MCF 10A (cell line): Measurements from ENCODE around the gene SLC35D2. TPM values are rescaled to one million over a fixed set of nuclear protein-coding genes. Genes with fewer than 3 reads are reported as not detected.
A peak's percentile ranks its signal among the peaks of the same experiment; 100 is the strongest.

Experiments
- BruUV-seq: library from RNA; stranded (reverse); fragments of 400-500 nt; replicated peaks from 2 replicates; lab custom pipeline; 2021; lab: Mats Ljungman, UMichigan
- CTCF ChIA-PET: fragments of 300-600 bp; sonication (Branson Sonifier 250); formaldehyde crosslinking; extraction: SDS; loops from one replicate; lab custom pipeline; 2021; ENCODE audit warnings: antibody characterized with exemption, inconsistent platforms; lab: Yijun Ruan, JAX
- POLR2A ChIA-PET: fragments of 300-600, 350-650 bp; sonication (Branson Sonifier 250); formaldehyde crosslinking; extraction: SDS; loops from one replicate; lab custom pipeline; 2020; ENCODE audit warnings: antibody characterized with exemption, inconsistent platforms; lab: Yijun Ruan, JAX
- DNase-seq: peaks from one replicate; pipeline ENCODE4 v3.0.0-alpha.2; 2018; ENCODE audit not compliant: unreplicated experiment
- H3K27ac Mint-ChIP-seq: one replicate; pipeline ENCODE4 v1.8.0; 2022; ENCODE audit warnings: mild to moderate bottlenecking, low read depth, mixed read lengths; ENCODE audit not compliant: unreplicated experiment
- H3K27me3 Mint-ChIP-seq: one replicate; pipeline ENCODE4 v1.8.0; 2022; ENCODE audit warnings: mixed read lengths; ENCODE audit not compliant: insufficient read depth, unreplicated experiment
- H3K36me3 Mint-ChIP-seq: one replicate; pipeline ENCODE4 v1.8.0; 2022; ENCODE audit warnings: mild to moderate bottlenecking, moderate library complexity, mixed read lengths; ENCODE audit not compliant: insufficient read depth, unreplicated experiment
- H3K4me1 Mint-ChIP-seq: one replicate; pipeline ENCODE4 v1.8.0; 2022; ENCODE audit warnings: mixed read lengths; ENCODE audit not compliant: insufficient read depth, unreplicated experiment
- H3K4me3 Mint-ChIP-seq: one replicate; pipeline ENCODE4 v1.8.0; 2022; ENCODE audit warnings: mild to moderate bottlenecking, moderate library complexity, mixed read lengths; ENCODE audit not compliant: unreplicated experiment
- H3K9me3 Mint-ChIP-seq: one replicate; pipeline ENCODE4 v1.8.0; 2022; ENCODE audit warnings: mixed read lengths; ENCODE audit not compliant: unreplicated experiment
- intact Hi-C: fragments of 100-400 bp; cut with micrococcal nuclease; formaldehyde crosslinking; loops from 2 replicates; pipeline ENCODE4 v1.14.1; 2022
- total RNA-seq: library from RNA; stranded (reverse); gene quantifications from 2 replicates; pipeline ENCODE4 v1.2.3, GENCODE V29; 2022
- TF ChIP-seq, protein P1 (sequence below): fragments of 200-600 bp; IDR thresholded peaks from one replicate; pipeline ENCODE4 v1.8.0; 2022; ENCODE audit warnings: antibody characterized with exemption, mild to moderate bottlenecking; ENCODE audit not compliant: unreplicated experiment

Gene SLC35D2
- total RNA-seq, 1 experiment from 2014 or later, result 20.8 TPM

DNA sequence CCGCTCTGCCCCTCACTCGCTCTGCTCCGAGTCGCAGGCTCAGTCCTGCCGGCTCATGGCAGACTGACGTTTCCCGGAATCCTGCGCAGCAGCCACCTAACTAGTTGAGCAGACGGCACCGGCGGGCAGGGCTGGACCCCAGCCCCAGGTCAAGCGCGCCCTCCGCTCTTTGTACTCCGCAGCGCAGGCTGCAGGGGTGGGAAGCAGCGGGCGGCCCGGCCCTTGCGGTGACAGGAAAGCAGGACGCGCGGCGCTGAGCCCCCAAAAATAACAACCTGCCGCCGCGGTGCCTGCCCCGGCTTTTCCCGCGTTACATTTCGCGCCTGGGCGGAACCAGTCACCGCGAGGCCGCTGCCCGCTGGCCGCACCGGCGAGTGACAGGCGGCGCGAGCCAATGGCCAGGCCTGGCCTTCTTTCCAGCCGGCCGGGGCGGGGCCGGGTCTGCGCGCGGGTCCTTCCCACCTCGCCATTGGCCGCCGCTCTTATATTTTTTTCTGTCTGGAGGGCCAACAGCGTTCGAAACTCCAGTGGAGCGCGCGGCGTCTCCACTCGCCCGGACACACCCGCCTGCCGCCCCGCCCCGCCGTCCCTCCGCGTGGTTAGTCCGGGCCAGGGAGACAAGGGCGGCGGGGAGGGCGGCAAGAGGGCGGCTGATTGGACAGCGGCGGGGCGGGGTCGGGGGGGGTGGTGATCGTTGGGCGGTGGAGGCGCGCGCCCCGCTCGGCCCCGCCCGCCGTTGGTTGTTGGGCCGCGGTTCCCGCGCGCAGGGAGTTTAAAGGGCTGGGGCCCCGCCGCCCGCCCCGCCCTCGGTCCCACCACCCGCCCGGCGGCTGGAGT is 34.8 kb upstream of the SLC35D2 start, which contains the start of gene ZNF367:
Gene ZNF367 (minus strand): TSS at position 288 of the 837 bp plus-strand sequence. CDS start 338 bp downstream, outside the sequence.
- BruUV-seq, result no TSS peak
- CTCF ChIA-PET, result no interaction called here
- intact Hi-C loops, result loop anchor here (1.0 to 5.0 kb wide), 3 partner anchors 36 to 233 kb away; partner anchors contain the start of gene SLC35D2
- H3K36me3 Mint-ChIP-seq, result no peaks in the 10 kb centered on the region
- DNase-seq, result peak; percentile 97
- no peaks in the 10 kb centered on the region for H3K9me3 Mint-ChIP-seq
- peak within 1 kb of the TSS; percentile 93 for H3K4me3 Mint-ChIP-seq
- peaks cover 22% of the 10 kb centered on the region for H3K4me1 Mint-ChIP-seq
- POLR2A ChIA-PET, result interaction anchor here (0.5 to 2.6 kb wide), 5 partner anchors 15 to 942 kb away, joined by 3 to 28 read pairs (median 4); partner anchors contain the start of genes HABP4 and SLC35D2
- peak within 1 kb of the TSS; percentile 63 for H3K27ac Mint-ChIP-seq
- no peaks in the 10 kb centered on the region for H3K27me3 Mint-ChIP-seq
- TF ChIP-seq, protein P1, sequence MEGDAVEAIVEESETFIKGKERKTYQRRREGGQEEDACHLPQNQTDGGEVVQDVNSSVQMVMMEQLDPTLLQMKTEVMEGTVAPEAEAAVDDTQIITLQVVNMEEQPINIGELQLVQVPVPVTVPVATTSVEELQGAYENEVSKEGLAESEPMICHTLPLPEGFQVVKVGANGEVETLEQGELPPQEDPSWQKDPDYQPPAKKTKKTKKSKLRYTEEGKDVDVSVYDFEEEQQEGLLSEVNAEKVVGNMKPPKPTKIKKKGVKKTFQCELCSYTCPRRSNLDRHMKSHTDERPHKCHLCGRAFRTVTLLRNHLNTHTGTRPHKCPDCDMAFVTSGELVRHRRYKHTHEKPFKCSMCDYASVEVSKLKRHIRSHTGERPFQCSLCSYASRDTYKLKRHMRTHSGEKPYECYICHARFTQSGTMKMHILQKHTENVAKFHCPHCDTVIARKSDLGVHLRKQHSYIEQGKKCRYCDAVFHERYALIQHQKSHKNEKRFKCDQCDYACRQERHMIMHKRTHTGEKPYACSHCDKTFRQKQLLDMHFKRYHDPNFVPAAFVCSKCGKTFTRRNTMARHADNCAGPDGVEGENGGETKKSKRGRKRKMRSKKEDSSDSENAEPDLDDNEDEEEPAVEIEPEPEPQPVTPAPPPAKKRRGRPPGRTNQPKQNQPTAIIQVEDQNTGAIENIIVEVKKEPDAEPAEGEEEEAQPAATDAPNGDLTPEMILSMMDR, result no peak

DNA sequence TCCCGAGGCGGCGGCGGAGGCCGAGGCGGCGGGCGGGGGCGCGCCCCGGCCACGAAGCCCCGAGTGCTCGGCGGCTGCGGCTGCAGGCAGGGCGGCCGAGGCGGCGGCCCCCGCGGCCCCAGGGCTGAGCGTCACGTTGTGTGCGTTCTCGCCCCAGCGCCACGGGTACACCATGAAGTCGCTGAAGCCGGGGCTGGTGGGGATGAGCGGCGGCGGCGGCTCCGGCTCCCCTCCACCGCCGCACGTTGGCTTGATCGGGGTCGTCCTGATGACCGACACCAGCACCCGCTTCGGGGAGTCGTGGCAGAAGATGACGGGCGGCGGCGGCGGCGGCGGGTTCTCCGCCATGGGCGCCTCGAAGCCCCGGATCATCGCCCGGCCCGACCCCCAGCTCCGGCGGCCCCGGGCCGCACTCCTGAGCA is 34.2 kb upstream of the SLC35D2 start:
- Mint-ChIP-seq H3K27ac (no peak overlapping the region), H3K4me3 (peak overlapping the region; percentile 93), H3K4me1 (peaks cover 22% of the 10 kb centered on the region), H3K27me3 (no peaks in the 10 kb centered on the region), H3K9me3 (no peaks in the 10 kb centered on the region), H3K36me3 (no peaks in the 10 kb centered on the region)
- CTCF ChIA-PET, result no interaction called here
- TF ChIP-seq, protein P1, result no peak
- POLR2A ChIA-PET, result interaction anchor here (1.5 to 2.6 kb wide), 2 partner anchors 33 to 34 kb away, joined by 3 to 28 read pairs; partner anchors contain the start of genes HABP4 and SLC35D2
- no peak for DNase-seq
- BruUV-seq, result no TSS peak
- intact Hi-C loops, result loop anchor here (1.0 to 5.0 kb wide), 3 partner anchors 35 to 234 kb away; partner anchors contain the start of gene SLC35D2

DNA sequence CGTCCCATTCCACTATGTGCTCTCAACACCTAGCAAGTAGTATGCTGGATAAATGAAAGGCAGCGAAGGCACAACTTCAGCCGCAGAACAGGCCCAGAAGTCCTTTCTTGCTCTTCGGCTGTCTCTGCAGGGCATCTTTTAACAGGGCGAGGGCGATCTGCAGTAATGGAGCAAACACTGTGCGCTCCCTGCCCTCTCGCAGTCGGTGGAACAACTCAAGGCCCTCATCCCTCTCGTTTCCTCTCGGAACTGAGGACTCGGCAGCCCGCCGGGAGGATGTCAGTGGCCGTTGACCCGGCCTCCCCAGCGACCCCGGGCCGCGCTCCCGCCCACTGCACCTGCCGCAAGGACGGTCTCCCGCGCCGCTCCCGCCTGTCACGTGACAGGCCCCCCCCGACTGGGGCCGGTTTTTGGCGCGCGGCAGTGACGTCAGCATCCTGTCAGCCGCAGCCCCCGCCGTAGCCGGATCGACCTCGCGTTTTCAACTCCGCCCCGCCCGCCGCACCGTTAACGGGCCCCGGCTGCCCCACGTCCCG is 33.6 kb upstream of the SLC35D2 start:
- intact Hi-C loops, result loop anchor here (5.0 kb wide), 2 partner anchors 35 to 75 kb away; partner anchors contain the start of gene SLC35D2
- CTCF ChIA-PET, result interaction anchor here (0.6 to 1.2 kb wide), 3 partner anchors 20 to 250 kb away, joined by 3 to 4 read pairs (median 3); no protein-coding TSS in a partner anchor
- peak; percentile 75 for DNase-seq

More for the DNA sequence above, 33.6 kb upstream of the SLC35D2 start:
- Mint-ChIP-seq H3K27me3 (no peaks in the 10 kb centered on the region), H3K27ac (peak overlapping the region; percentile 35), H3K36me3 (no peaks in the 10 kb centered on the region), H3K4me3 (peak overlapping the region; percentile 93), H3K4me1 (peaks cover 22% of the 10 kb centered on the region), H3K9me3 (no peaks in the 10 kb centered on the region)
- TSS peak; percentile 54 for BruUV-seq
- TF ChIP-seq, protein P1, result no peak
- POLR2A ChIA-PET, result interaction anchor here (0.6 to 2.6 kb wide), 8 partner anchors 17 to 237 kb away, joined by 3 to 28 read pairs (median 3); partner anchors contain the start of genes HABP4 and SLC35D2
